Measurements from ENCODE around the gene ITPR2. TPM values are rescaled to one million over a fixed set of nuclear protein-coding genes. Genes with fewer than 3 reads are reported as not detected.

Gene ITPR2
- total RNA-seq, 1 donor from 2014 or later: 16.7 TPM

DNA sequence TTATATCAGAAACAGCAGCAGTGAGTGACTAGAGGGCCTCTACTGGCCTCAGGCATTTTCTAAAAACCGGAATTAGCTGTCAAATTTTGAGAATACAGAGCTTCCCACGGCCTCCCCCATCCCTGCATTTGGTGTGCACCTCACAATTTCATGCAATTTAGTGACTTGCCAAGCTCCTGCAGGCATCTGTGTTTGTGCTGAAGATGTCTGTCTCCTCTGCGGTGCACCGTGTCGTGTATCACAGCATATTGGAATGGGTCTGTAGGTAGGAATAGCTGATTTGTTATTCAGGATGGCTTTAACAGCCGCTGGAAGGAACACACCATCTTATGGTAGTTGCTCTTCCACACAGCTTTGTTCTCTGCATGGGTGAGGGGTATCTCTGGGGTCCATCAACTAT lies 497.3 kb downstream of the ITPR2 start:
- Mint-ChIP-seq H3K4me3 (no peak overlapping the region), H3K27me3 (ENCODE audit: low read depth) (no peaks in the 10 kb centered on the region), H3K4me1 (peaks cover 26% of the 10 kb centered on the region), H3K9me3 (no peaks in the 10 kb centered on the region), H3K27ac (ENCODE audit: unreplicated experiment) (no peak overlapping the region), H3K36me3 (ENCODE audit: low read depth) (no peaks in the 10 kb centered on the region)
- TF ChIP-seq, protein P1, sequence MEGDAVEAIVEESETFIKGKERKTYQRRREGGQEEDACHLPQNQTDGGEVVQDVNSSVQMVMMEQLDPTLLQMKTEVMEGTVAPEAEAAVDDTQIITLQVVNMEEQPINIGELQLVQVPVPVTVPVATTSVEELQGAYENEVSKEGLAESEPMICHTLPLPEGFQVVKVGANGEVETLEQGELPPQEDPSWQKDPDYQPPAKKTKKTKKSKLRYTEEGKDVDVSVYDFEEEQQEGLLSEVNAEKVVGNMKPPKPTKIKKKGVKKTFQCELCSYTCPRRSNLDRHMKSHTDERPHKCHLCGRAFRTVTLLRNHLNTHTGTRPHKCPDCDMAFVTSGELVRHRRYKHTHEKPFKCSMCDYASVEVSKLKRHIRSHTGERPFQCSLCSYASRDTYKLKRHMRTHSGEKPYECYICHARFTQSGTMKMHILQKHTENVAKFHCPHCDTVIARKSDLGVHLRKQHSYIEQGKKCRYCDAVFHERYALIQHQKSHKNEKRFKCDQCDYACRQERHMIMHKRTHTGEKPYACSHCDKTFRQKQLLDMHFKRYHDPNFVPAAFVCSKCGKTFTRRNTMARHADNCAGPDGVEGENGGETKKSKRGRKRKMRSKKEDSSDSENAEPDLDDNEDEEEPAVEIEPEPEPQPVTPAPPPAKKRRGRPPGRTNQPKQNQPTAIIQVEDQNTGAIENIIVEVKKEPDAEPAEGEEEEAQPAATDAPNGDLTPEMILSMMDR (conservative IDR thresholded peaks at IDR 0.05): no peak
- no peak for DNase-seq (ENCODE audit: low read depth, low spot score)

DNA sequence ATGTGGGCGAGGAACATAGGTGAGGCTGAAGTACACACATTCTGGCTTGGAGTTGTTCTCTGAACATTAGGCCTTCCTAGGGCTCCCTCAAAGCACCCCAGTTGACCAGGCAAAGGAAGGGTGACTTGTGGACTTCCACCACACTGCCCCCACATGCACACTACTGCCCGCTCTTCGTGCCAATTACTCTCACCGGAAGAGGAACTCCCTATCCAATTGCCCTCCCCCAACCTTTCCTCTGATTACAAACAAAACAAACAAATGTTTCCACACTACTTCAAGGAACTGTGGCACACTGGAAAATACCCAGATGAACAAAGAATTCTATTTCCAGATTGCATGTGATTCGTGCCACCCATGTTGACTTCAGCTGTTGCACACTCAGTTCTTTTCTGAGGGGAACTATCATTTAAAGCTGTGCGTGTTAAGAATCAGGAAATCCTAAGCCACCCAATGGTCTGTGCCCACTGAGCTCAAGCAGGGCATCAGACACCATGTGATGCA lies 498.3 kb downstream of the ITPR2 start:
- DNase-seq (ENCODE audit: low read depth, low spot score): no peak
- no peaks in the 10 kb centered on the region for H3K27me3 Mint-ChIP-seq (ENCODE audit: low read depth)
- H3K27ac Mint-ChIP-seq (ENCODE audit: unreplicated experiment): no peak overlapping the region
- no peaks in the 10 kb centered on the region for H3K36me3 Mint-ChIP-seq (ENCODE audit: low read depth)
- H3K4me3 Mint-ChIP-seq: no peak overlapping the region
- TF ChIP-seq, protein P1 (conservative IDR thresholded peaks at IDR 0.05): no peak
- peaks cover 17% of the 10 kb centered on the region for H3K4me1 Mint-ChIP-seq
- H3K9me3 Mint-ChIP-seq: no peaks in the 10 kb centered on the region

GRCh38 chr12:26331960-26332359 lies 501.0 kb downstream of the ITPR2 start:
- H3K9me3 Mint-ChIP-seq: no peaks in the 10 kb centered on the region
- H3K4me1 Mint-ChIP-seq: no peaks in the 10 kb centered on the region
- no peak for DNase-seq (ENCODE audit: low read depth, low spot score)
- H3K27me3 Mint-ChIP-seq (ENCODE audit: low read depth): no peaks in the 10 kb centered on the region
- H3K4me3 Mint-ChIP-seq: no peak overlapping the region
- TF ChIP-seq, protein P1 (conservative IDR thresholded peaks at IDR 0.05): no peak
- no peaks in the 10 kb centered on the region for H3K36me3 Mint-ChIP-seq (ENCODE audit: low read depth)
- H3K27ac Mint-ChIP-seq (ENCODE audit: unreplicated experiment): no peak overlapping the region

GRCh38 chr12:26331136-26331535 lies 501.9 kb downstream of the ITPR2 start:
- Mint-ChIP-seq H3K27me3 (ENCODE audit: low read depth) (no peaks in the 10 kb centered on the region), H3K27ac (ENCODE audit: unreplicated experiment) (no peak overlapping the region), H3K4me3 (no peak overlapping the region), H3K9me3 (no peaks in the 10 kb centered on the region), H3K36me3 (ENCODE audit: low read depth) (no peaks in the 10 kb centered on the region), H3K4me1 (no peaks in the 10 kb centered on the region)
- no peak for DNase-seq (ENCODE audit: low read depth, low spot score)
- TF ChIP-seq, protein P1 (conservative IDR thresholded peaks at IDR 0.05): no peak

DNA sequence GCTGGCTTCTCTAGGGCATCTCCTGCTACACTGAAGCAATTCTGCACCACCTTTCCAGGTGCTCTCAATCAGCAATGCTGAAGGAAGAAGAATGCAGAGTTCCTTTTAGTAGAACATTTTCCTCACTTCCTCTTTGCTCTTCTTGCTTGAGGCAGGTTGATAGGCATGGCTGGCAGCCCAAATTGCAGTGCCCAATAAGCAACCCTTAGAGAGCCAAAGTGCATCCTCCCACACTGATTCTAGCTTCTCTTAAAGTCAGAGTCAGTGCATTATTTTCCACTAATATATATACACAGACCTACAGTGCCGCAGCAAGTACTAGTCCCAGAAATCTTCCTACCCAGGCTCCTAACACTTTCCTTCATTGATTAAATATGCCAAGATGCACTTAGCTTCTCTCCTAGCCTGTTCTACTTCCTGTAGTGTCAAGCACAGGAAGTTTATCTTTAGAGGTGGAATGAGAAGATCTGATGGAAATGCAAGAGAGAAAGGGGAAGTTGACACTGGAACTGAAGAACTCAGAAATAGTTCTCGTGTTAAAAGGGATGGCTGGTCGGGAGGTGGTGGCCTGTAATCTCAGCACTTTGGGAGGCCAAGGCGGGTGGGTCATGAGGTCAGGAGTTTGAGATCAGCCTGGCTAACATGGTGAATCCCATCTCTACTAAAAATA lies 504.9 kb downstream of the ITPR2 start:
- no peaks in the 10 kb centered on the region for H3K27me3 Mint-ChIP-seq (ENCODE audit: low read depth)
- TF ChIP-seq, protein P1 (conservative IDR thresholded peaks at IDR 0.05): no peak
- H3K27ac Mint-ChIP-seq (ENCODE audit: unreplicated experiment): no peak overlapping the region

More for the DNA sequence above, 504.9 kb downstream of the ITPR2 start:
- no peaks in the 10 kb centered on the region for H3K36me3 Mint-ChIP-seq (ENCODE audit: low read depth)
- H3K4me1 Mint-ChIP-seq: peaks cover 5% of the 10 kb centered on the region
- no peaks in the 10 kb centered on the region for H3K9me3 Mint-ChIP-seq
- DNase-seq (ENCODE audit: low read depth, low spot score): no peak
- H3K4me3 Mint-ChIP-seq: no peak overlapping the region
